Stomach (tissue), 9 donors: ENCODE data around the gene SURF1. TPM values are rescaled to one million over a fixed set of nuclear protein-coding genes. Genes with fewer than 3 reads are reported as not detected.

Source experiments
- DNase-seq, 2 donors: peaks; one replicate each; pipeline versions ENCODE4 v3.0.0 to v3.0.0-alpha.2; 2013 to 2019
- H3K27ac ChIP-seq, 5 donors: fragments of 200-600 bp in 4 of 5; sonication (generic) in 4 of 5; one replicate each; pipeline ENCODE4 v1.5.1; 2013 to 2019; ENCODE audit warnings: mild to moderate bottlenecking in 1 of 5, moderate library complexity in 1 of 5
- H3K27me3 ChIP-seq, 3 donors: fragments of 200-600 bp; sonication (generic); one replicate each; pipeline ENCODE4 v1.5.1; 2017 to 2019; ENCODE audit warnings: mixed run types in 1 of 3
- H3K36me3 ChIP-seq, 4 donors: fragments of 200-600 bp; sonication (generic); 1 replicate in 3 of 4; 2 replicates in 1 of 4; pipeline ENCODE4 v1.5.1; 2016 to 2019
- H3K4me1 ChIP-seq, 4 donors: fragments of 200-600 bp; sonication (generic); one replicate each; pipeline ENCODE4 v1.5.1; 2016 to 2019
- H3K4me3 ChIP-seq, 4 donors: fragments of 200-600 bp; sonication (generic) in 3 of 4; one replicate each; pipeline ENCODE4 v1.5.1; 2016 to 2019; ENCODE audit warnings: mild to moderate bottlenecking in 1 of 4
- H3K9me3 ChIP-seq, 4 donors: fragments of 200-600 bp; sonication (generic); one replicate each; pipeline ENCODE4 v1.5.1; 2016 to 2019
- CTCF ChIP-seq, 7 experiments: fragments of 450-650 bp in 4 of 7; fragments of 200-600 bp in 3 of 7; sonication (generic) in 3 of 7; IDR thresholded peaks; one replicate each; pipeline ENCODE4 v1.5.1; 2016 to 2019; ENCODE audit warnings: antibody characterized with exemption in 7 of 7, control low read depth in 2 of 7, mild to moderate bottlenecking in 1 of 7
- EP300 ChIP-seq: sonication (generic); formaldehyde crosslinking; IDR thresholded peaks from one replicate; pipeline ENCODE4 v1.6.1; 2017; ENCODE audit warnings: antibody characterized with exemption
- POLR2A ChIP-seq, 4 donors: fragments of 450-650 bp; IDR thresholded peaks; one replicate each; pipeline ENCODE4 v1.6.1; 2016; ENCODE audit warnings: antibody characterized with exemption in 4 of 4, control low read depth in 2 of 4, mild to moderate bottlenecking in 1 of 4, moderate library complexity in 1 of 4
- POLR2AphosphoS5 ChIP-seq, 3 donors: sonication (generic); formaldehyde crosslinking; IDR thresholded peaks; one replicate each; pipeline ENCODE4 v1.6.1; 2016; ENCODE audit warnings: antibody characterized with exemption in 3 of 3
- WGBS, 5 donors: extraction: QIAGEN DNeasy Blood & Tissue Kit in 3 of 5; methylation state at CpG; one replicate each; pipeline versions ENCODE4 v1.1.5 to v1.1.7; 2013 to 2018; 5-methylcytosine and 5-hydroxymethylcytosine counted together
- intact Hi-C: fragments of 100-400 bp; cut with DNase I; formaldehyde crosslinking; loops from one replicate; pipeline ENCODE4 v1.15.1; 2023; ENCODE audit warnings: low total_unique reads
- polyA plus RNA-seq, 3 donors: library from polyadenylated mRNA; stranded (reverse); fragments of 200-250 nt; gene quantifications; one replicate each; pipeline ENCODE4 v1.2.3, GENCODE V29; 2013
- total RNA-seq, 5 donors: library from RNA; depleted of rRNA; stranded (reverse); fragments of >200 nt; gene quantifications; one replicate each; pipeline versions ENCODE4 v1.1.0 to v1.2.3, GENCODE V29; 2014 to 2016
- donor health status: healthy with polysubstance abuse.
- donor health status: Bipolar disorder and iron deficiency.
- donor health status: healthy.

Gene SURF1
- total and polyA plus RNA-seq, 8 donors: 1.7 to 118 (median 45.3) TPM

- Histone ChIP-seq H3K36me3 (peaks cover 52 to 70% (median 62%) of the 10 kb centered on the region in 4 donors), H3K4me1 (peaks cover 68 to 92% (median 80%) of the 10 kb centered on the region in 4 donors), H3K9me3 (no peaks in the 10 kb centered on the region), H3K4me3 (no peak overlapping the region), H3K27me3 (no peaks in the 10 kb centered on the region), H3K27ac (peak overlapping the region; percentile 60 to 75 (median 63))
- TF ChIP-seq EP300 (no peak), POLR2A (IDR thresholded peaks at IDR 0.05) (no peak), POLR2AphosphoS5 (IDR thresholded peaks at IDR 0.05) (no peak), CTCF (IDR thresholded peaks at IDR 0.05) (no peak)
- WGBS, 5 donors: 53 to 67% (median 65%) methylated on average over 5 to 6 of the region's 6 CpGs
- intact Hi-C loops: no loop called here
- no peak for DNase-seq
These were observed 13.1 kb upstream of the SURF1 start for GRCh38 chr9:133369422-133369821.

- WGBS, 5 donors: 21 to 44% (median 37%) methylated on average over 18 of the region's 18 CpGs
- peaks cover 61 to 78% (median 71%) of the 10 kb centered on the region in 4 donors for H3K36me3 ChIP-seq
- intact Hi-C loops: no loop called here
- H3K4me3 ChIP-seq: peak overlapping the region in 1 of 4 donors; percentile 25
- TF ChIP-seq POLR2A (IDR thresholded peaks at IDR 0.05) (no peak), POLR2AphosphoS5 (IDR thresholded peaks at IDR 0.05) (peak in 1 of 3 donors; percentile 65), CTCF (IDR thresholded peaks at IDR 0.05) (no peak), EP300 (no peak)
- peak in 1 of 2 donors; percentile 64 for DNase-seq
- H3K27me3 ChIP-seq: no peaks in the 10 kb centered on the region
- no peaks in the 10 kb centered on the region for H3K9me3 ChIP-seq
- peak overlapping the region; percentile 60 to 75 (median 63) for H3K27ac ChIP-seq
- peaks cover 63 to 88% (median 70%) of the 10 kb centered on the region in 4 donors for H3K4me1 ChIP-seq
These were observed 12.1 kb upstream of the SURF1 start for GRCh38 chr9:133368249-133368881.

GRCh38 chr9:133367778-133368177 lies 11.5 kb upstream of the SURF1 start:
- Histone ChIP-seq H3K9me3 (no peaks in the 10 kb centered on the region), H3K27me3 (no peaks in the 10 kb centered on the region), H3K36me3 (peaks cover 61 to 78% (median 71%) of the 10 kb centered on the region in 4 donors), H3K4me1 (peaks cover 57 to 82% (median 64%) of the 10 kb centered on the region in 4 donors), H3K27ac (peak overlapping the region; percentile 60 to 75 (median 63)), H3K4me3 (peak overlapping the region in 1 of 4 donors; percentile 25)
- DNase-seq: no peak
- intact Hi-C loops: no loop called here
- TF ChIP-seq POLR2AphosphoS5 (IDR thresholded peaks at IDR 0.05) (no peak), POLR2A (IDR thresholded peaks at IDR 0.05) (no peak), CTCF (IDR thresholded peaks at IDR 0.05) (no peak), EP300 (no peak)
- WGBS, 5 donors: 63 to 77% (median 74%) methylated on average over 10 of the region's 10 CpGs

- H3K27me3 ChIP-seq: no peaks in the 10 kb centered on the region
- H3K9me3 ChIP-seq: no peaks in the 10 kb centered on the region
- peaks cover 51 to 77% (median 58%) of the 10 kb centered on the region in 4 donors for H3K4me1 ChIP-seq
- TF ChIP-seq CTCF (IDR thresholded peaks at IDR 0.05): no peak
- TF ChIP-seq POLR2A (IDR thresholded peaks at IDR 0.05): no peak
- no peak for TF ChIP-seq POLR2AphosphoS5 (IDR thresholded peaks at IDR 0.05)
- TF ChIP-seq EP300: no peak
- peaks cover 63 to 78% (median 71%) of the 10 kb centered on the region in 4 donors for H3K36me3 ChIP-seq
- peak overlapping the region in 4 of 5 donors; percentile 60 to 75 (median 68) for H3K27ac ChIP-seq
- intact Hi-C loops: no loop called here
- no peak for DNase-seq
- H3K4me3 ChIP-seq: no peak overlapping the region
- whole genome bisulfite sequencing, 5 donors: 77 to 89% (median 86%) methylated on average over 17 to 22 of the region's 22 CpGs
These were observed 10.9 kb upstream of the SURF1 start for GRCh38 chr9:133367221-133367620.
